ENCODE results near the gene JMJD4. TPM values are rescaled to one million over a fixed set of nuclear protein-coding genes. Genes with fewer than 3 reads are reported as not detected.
A peak's percentile ranks its signal among the peaks of the same experiment; 100 is the strongest.

The JMJD4 gene
- total and polyA plus RNA-seq, 2 experiments from 2014 or later = 30.1 to 42.3 TPM

- peak in 1 of 2 donors; percentile 23 for DNase-seq (ENCODE audit: low read depth in 1 of 2, low spot score in 1 of 2)
- Histone ChIP-seq H3K4me1 (ENCODE audit: low read depth) (peaks cover 22% of the 10 kb centered on the region), H3K9me3 (ENCODE audit: low read depth) (no peaks in the 10 kb centered on the region), H3K27ac (peak overlapping the region; percentile 62), H3K27me3 (no peaks in the 10 kb centered on the region), H3K36me3 (peaks cover 13% of the 10 kb centered on the region), H3K4me3 (peak overlapping the region; percentile 68)
- TF ChIP-seq, protein P1, sequence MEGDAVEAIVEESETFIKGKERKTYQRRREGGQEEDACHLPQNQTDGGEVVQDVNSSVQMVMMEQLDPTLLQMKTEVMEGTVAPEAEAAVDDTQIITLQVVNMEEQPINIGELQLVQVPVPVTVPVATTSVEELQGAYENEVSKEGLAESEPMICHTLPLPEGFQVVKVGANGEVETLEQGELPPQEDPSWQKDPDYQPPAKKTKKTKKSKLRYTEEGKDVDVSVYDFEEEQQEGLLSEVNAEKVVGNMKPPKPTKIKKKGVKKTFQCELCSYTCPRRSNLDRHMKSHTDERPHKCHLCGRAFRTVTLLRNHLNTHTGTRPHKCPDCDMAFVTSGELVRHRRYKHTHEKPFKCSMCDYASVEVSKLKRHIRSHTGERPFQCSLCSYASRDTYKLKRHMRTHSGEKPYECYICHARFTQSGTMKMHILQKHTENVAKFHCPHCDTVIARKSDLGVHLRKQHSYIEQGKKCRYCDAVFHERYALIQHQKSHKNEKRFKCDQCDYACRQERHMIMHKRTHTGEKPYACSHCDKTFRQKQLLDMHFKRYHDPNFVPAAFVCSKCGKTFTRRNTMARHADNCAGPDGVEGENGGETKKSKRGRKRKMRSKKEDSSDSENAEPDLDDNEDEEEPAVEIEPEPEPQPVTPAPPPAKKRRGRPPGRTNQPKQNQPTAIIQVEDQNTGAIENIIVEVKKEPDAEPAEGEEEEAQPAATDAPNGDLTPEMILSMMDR (IDR thresholded peaks at IDR 0.05; ENCODE audit: low read depth, low read length) = no peak
Measured at GRCh38 chr1:227729144-227729880, 5.8 kb downstream of the JMJD4 start.

DNA sequence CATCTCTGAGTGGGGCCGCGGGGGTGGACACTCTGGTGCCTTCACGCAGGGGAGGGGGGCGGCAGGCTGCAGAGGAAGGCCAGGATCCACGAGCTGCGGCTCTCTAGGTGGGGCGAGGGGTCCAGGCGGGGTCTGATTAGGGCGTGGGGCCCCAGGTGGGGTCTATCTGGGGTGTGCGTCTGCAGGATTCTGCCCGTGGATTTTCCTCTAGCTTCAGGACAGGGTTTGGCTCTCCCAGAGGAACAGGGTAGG lies 6.3 kb downstream of the JMJD4 start:
- TF ChIP-seq, protein P1 (IDR thresholded peaks at IDR 0.05; ENCODE audit: low read depth, low read length) = no peak
- Histone ChIP-seq H3K27me3 (no peaks in the 10 kb centered on the region), H3K27ac (peak overlapping the region; percentile 62), H3K4me3 (peak overlapping the region; percentile 68), H3K4me1 (ENCODE audit: low read depth) (peaks cover 17% of the 10 kb centered on the region), H3K9me3 (ENCODE audit: low read depth) (no peaks in the 10 kb centered on the region), H3K36me3 (peaks cover 13% of the 10 kb centered on the region)
- DNase-seq (ENCODE audit: low read depth in 1 of 2, low spot score in 1 of 2) = no peak

GRCh38 chr1:227728059-227728891 lies 6.8 kb downstream of the JMJD4 start:
- Histone ChIP-seq H3K27ac (peak overlapping the region; percentile 66), H3K4me3 (peak overlapping the region; percentile 68), H3K36me3 (peaks cover 10% of the 10 kb centered on the region), H3K9me3 (ENCODE audit: low read depth) (no peaks in the 10 kb centered on the region), H3K4me1 (ENCODE audit: low read depth) (peaks cover 17% of the 10 kb centered on the region), H3K27me3 (no peaks in the 10 kb centered on the region)
- peak; percentile 63 to 85 for DNase-seq (ENCODE audit: low read depth in 1 of 2, low spot score in 1 of 2)
- TF ChIP-seq, protein P1 (IDR thresholded peaks at IDR 0.05; ENCODE audit: low read depth, low read length) = no peak

DNA sequence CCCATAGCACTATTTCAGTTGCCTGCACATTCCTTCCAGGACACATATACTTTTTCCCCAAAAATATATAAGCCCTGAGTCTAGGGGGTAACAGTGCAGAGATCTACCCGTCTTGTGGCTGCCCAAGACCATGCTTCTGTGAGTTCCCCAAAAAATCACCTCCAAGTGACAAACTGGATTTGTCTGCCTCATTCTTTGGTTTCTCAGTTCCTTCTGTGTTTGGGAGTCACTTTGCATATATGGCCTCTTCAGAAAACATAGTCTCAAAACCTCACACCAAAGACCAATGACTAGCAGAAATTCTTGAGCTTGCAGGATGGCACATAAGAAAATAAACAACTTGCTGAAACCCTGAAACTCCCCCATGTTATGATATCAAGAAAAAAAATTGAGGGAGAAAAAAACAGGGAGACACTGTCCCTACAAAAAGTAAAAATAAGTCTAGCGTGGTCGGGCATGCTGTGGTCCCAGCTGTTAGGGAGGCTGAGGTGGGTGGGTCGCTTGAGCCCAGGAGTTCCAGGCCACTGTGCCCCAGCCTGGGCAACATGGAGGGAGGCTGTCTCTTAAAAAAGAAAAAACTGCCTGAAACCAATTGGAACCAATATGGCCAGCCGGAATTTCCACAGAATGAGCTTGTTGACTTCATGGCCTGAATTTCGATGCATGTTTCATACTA lies 8.0 kb downstream of the JMJD4 start:
- Histone ChIP-seq H3K4me3 (no peak overlapping the region), H3K36me3 (peaks cover 6% of the 10 kb centered on the region), H3K4me1 (ENCODE audit: low read depth) (peaks cover 17% of the 10 kb centered on the region), H3K27ac (no peak overlapping the region), H3K27me3 (no peaks in the 10 kb centered on the region), H3K9me3 (ENCODE audit: low read depth) (no peaks in the 10 kb centered on the region)
- DNase-seq (ENCODE audit: low read depth in 1 of 2, low spot score in 1 of 2) = no peak
- TF ChIP-seq, protein P1 (IDR thresholded peaks at IDR 0.05; ENCODE audit: low read depth, low read length) = no peak

- no peak for DNase-seq (ENCODE audit: low read depth in 1 of 2, low spot score in 1 of 2)
- TF ChIP-seq, protein P1 (IDR thresholded peaks at IDR 0.05; ENCODE audit: low read depth, low read length) = no peak
- Histone ChIP-seq H3K4me3 (no peak overlapping the region), H3K27me3 (no peaks in the 10 kb centered on the region), H3K4me1 (ENCODE audit: low read depth) (peaks cover 17% of the 10 kb centered on the region), H3K27ac (no peak overlapping the region), H3K36me3 (no peaks in the 10 kb centered on the region), H3K9me3 (ENCODE audit: low read depth) (no peaks in the 10 kb centered on the region)
Measured at GRCh38 chr1:227726318-227726717, 8.8 kb downstream of the JMJD4 start.
